Measurements from ENCODE around the gene WDR27.
"Not testable (repeated sequence)": the region's sequence is repeated elsewhere in the genome, so short reads cannot be mapped to it uniquely, and the experiment has no call there.

WDR27 gene

DNA sequence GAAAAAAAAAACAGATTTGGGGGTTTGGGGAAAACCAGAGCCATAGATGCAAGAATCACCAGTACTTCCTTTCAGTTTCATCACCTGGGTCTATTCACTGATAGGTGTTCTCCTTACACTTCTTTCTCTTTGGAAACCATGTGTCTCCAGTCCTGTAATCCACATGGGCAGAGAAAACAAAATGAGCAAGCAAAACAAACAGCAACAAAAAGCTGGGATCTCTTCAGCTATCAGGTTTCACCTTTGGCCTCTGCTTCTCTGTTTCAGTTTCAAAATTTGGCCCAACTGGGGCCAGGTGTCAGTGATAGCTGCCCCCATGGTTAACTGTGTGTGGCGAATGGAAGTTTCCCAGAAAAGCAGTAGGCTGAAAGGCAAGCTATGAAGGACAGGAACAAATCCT is 228.2 kb downstream of the WDR27 start:
- H3K4me3 ChIP-seq (ENCODE audit: low read length) = no peak overlapping the region
- no peak for DNase-seq (ENCODE audit: low read depth)
- TF ChIP-seq, protein P1, sequence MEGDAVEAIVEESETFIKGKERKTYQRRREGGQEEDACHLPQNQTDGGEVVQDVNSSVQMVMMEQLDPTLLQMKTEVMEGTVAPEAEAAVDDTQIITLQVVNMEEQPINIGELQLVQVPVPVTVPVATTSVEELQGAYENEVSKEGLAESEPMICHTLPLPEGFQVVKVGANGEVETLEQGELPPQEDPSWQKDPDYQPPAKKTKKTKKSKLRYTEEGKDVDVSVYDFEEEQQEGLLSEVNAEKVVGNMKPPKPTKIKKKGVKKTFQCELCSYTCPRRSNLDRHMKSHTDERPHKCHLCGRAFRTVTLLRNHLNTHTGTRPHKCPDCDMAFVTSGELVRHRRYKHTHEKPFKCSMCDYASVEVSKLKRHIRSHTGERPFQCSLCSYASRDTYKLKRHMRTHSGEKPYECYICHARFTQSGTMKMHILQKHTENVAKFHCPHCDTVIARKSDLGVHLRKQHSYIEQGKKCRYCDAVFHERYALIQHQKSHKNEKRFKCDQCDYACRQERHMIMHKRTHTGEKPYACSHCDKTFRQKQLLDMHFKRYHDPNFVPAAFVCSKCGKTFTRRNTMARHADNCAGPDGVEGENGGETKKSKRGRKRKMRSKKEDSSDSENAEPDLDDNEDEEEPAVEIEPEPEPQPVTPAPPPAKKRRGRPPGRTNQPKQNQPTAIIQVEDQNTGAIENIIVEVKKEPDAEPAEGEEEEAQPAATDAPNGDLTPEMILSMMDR (conservative IDR thresholded peaks at IDR 0.05; ENCODE audit: low read length) = no peak

DNA sequence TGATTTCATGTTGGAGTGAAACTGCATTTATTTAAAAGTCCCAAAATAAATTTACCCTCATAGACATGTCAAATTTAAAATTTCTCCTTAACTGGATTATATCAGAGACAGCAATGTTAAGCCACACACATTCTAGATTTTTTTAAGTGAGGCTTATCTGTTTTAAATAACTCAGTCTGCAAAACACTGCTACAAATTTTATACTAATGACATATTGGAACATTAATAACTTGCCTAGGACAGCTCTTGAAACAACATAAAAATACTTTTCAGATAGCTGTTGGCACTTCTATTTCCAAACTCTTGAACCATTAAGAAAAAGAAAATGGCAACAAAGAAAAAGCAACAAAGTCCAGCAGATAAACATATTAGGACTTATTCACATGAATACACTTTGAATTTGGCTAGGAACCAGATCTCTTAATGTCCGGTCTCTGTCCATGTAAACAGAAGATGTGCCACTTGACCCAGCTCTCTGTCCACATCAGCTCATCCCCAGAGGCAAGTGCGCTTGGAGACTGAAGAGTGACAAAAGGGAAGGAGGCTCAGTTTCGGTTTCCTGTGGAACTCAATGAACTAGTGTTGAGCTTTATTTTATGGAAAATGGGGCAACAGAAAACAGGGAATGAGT is 228.9 kb downstream of the WDR27 start:
- DNase-seq (ENCODE audit: low read depth) = no peak

DNA sequence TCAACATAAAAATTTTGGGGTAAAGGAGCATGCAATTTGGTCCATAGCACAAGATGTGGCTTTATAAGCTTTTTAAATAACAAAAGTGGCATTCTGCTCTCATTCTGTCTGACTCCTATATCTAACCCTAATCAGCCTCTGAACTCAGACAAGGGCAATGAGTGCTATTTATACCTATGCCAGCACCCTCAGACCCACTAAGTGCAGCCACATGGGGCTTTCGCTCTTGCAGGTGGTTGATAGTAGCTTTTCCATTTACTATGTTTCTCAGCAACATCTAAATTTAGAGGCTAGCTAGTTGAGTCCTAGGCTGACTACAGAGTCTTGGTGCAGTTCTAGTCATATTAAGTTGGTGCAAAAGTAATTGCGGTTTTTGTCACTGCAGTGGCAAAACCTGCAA is 231.0 kb downstream of the WDR27 start:
- no peak for DNase-seq (ENCODE audit: low read depth)
- no peak overlapping the region for H3K4me3 ChIP-seq (ENCODE audit: low read length)
- TF ChIP-seq, protein P1 (conservative IDR thresholded peaks at IDR 0.05; ENCODE audit: low read length) = no peak

More for the DNA sequence above, 228.9 kb downstream of the WDR27 start:
- TF ChIP-seq, protein P1 (conservative IDR thresholded peaks at IDR 0.05; ENCODE audit: low read length) = no peak
- H3K4me3 ChIP-seq (ENCODE audit: low read length) = no peak overlapping the region

DNA sequence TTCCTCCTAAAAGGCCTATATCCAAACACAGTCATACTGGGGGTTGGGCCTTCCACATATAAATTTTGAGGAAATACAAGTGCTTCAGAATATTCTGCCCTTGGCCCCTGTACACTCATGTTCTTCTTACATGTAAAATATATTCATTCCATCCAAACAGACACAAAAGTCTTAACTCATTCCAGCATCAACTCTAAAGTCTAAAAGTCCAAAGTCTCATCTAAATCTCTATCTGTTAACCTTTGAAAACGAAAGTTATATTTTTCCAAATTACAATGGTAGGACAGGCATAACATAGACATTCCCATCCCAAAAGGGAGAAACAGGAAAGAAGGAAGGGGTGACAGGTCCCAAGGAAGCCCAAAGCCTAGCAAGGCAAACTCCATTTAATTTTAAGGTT is 232.8 kb downstream of the WDR27 start:
- TF ChIP-seq, protein P1 (conservative IDR thresholded peaks at IDR 0.05; ENCODE audit: low read length) = no peak
- no peak overlapping the region for H3K4me3 ChIP-seq (ENCODE audit: low read length)
- DNase-seq (ENCODE audit: low read depth) = no peak

DNA sequence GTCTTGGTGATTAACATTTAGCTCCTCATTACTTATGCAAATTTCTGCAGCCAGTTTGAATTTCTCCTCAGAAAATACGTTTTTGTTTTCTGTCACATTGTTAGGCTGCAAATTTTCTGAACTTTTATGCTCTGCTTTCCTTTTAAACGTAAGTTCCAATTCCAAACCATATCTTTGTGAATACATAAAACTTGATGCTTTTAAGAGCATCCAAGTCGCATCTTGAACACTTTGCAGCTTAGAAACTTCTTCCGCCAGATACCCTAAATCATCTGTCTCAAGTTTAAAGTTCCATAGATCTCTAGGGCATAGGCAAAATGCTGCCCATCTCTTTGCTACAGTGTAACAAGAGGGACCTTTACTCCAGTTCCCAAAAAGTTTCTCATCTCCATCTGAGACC is 234.1 kb downstream of the WDR27 start:
- not testable (repeated sequence) for H3K4me3 ChIP-seq (ENCODE audit: low read length); DNase-seq (ENCODE audit: low read depth)

DNA sequence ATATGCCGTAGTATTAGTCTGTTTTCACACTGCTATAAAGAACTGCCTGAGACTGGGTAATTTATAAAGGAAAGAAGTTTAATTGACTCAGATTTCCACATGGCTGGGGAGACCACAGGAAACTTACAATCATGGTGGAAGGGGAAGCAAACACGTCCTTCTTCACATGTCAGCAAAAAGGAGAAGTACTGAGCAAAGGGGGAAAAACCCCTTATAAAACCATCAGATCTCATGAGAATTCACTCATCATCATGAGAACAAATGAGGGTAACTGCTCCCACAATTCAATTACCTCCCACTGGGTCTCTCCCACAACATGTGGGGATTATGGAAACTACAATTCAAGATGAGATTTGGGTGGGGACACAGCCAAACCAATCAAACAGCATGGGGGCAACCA is 235.6 kb downstream of the WDR27 start:
- DNase-seq (ENCODE audit: low read depth); H3K4me3 ChIP-seq (ENCODE audit: low read length): not testable (repeated sequence)

DNA sequence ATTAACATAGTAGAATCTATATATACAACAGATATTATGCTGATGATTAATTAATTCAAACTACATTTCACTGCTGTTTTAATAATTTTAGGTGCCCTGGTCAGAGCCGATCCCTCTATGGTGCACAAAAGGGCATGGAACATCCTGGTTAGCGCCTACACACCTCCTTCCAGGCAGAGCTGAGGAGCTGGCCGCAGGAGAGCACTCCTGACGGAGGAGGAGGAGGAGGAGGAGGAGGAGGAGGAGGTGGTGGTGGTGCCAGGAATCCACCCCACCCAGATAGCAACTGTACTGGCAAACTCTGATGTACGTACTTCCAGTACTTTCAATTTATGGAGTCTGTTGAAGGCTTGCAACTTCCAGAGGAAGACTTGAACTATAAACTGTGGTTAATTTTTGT is 244.1 kb downstream of the WDR27 start:
- TF ChIP-seq, protein P1 (conservative IDR thresholded peaks at IDR 0.05; ENCODE audit: low read length) = no peak
- no peak overlapping the region for H3K4me3 ChIP-seq (ENCODE audit: low read length)

DNA sequence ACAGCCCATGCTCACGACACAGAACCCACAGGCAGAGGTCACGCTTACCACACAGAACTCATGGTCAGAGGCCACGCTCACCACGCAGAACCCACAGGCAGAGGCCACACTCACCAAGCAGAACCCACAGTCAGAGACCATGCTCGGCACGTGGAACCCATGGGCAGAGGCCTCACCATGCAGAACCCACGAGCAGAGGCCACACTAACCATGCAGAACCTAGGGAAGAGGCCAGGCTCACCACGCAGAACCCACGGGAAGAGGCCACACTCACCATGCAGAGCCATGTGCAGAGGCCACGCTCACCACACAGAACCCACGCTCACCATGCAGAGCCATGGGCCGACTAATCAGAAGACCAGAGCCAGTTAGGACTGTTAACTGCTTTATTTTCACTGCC is 245.0 kb downstream of the WDR27 start:
- no peak for DNase-seq (ENCODE audit: low read depth)

More for the DNA sequence above, 244.1 kb downstream of the WDR27 start:
- no peak for DNase-seq (ENCODE audit: low read depth)

More for the DNA sequence above, 245.0 kb downstream of the WDR27 start:
- no peak overlapping the region for H3K4me3 ChIP-seq (ENCODE audit: low read length)
- TF ChIP-seq, protein P1 (conservative IDR thresholded peaks at IDR 0.05; ENCODE audit: low read length) = no peak

Measured in AG10803 (cell line).